ENCODE results near the gene SLC7A6.
A peak's percentile ranks its signal among the peaks of the same experiment; 100 is the strongest.

SLC7A6 gene

GRCh38 chr16:68299571-68300453 lies 35.5 kb downstream of the SLC7A6 start:
- Mint-ChIP-seq H3K4me1 (ENCODE audit: low read depth) (peaks cover 42% of the 10 kb centered on the region), H3K36me3 (ENCODE audit: low read depth) (peaks cover 98% of the 10 kb centered on the region), H3K27ac (no peak overlapping the region), H3K9me3 (no peaks in the 10 kb centered on the region), H3K4me3 (no peak overlapping the region), H3K27me3 (no peaks in the 10 kb centered on the region)
- intact Hi-C loops (cut with micrococcal nuclease): no loop called here

- Mint-ChIP-seq H3K4me1 (ENCODE audit: low read depth) (peaks cover 38% of the 10 kb centered on the region), H3K36me3 (ENCODE audit: low read depth) (peaks cover 98% of the 10 kb centered on the region), H3K27me3 (no peaks in the 10 kb centered on the region), H3K9me3 (no peaks in the 10 kb centered on the region), H3K4me3 (no peak overlapping the region), H3K27ac (peak overlapping the region; percentile 13)
- intact Hi-C loops (cut with micrococcal nuclease): no loop called here
Observed at GRCh38 chr16:68300734-68301459, 36.6 kb downstream of the SLC7A6 start.

- Mint-ChIP-seq H3K27me3 (no peaks in the 10 kb centered on the region), H3K9me3 (no peaks in the 10 kb centered on the region), H3K4me1 (ENCODE audit: low read depth) (peaks cover 22% of the 10 kb centered on the region), H3K27ac (no peak overlapping the region), H3K36me3 (ENCODE audit: low read depth) (peaks cover 89% of the 10 kb centered on the region), H3K4me3 (no peak overlapping the region)
- intact Hi-C loops (cut with micrococcal nuclease): no loop called here
Observed at GRCh38 chr16:68306633-68307032, 42.3 kb downstream of the SLC7A6 start.

GRCh38 chr16:68309799-68310198 lies 45.5 kb downstream of the SLC7A6 start:
- Mint-ChIP-seq H3K27me3 (no peaks in the 10 kb centered on the region), H3K4me1 (ENCODE audit: low read depth) (peaks cover 30% of the 10 kb centered on the region), H3K27ac (peak overlapping the region; percentile 95), H3K9me3 (no peaks in the 10 kb centered on the region), H3K36me3 (ENCODE audit: low read depth) (peaks cover 71% of the 10 kb centered on the region), H3K4me3 (peak overlapping the region; percentile 92)
- intact Hi-C loops (cut with micrococcal nuclease): loop anchor here (1.0 to 5.0 kb wide), 3 partner anchors 44 to 62 kb away; partner anchors contain the start of gene PLA2G15

GRCh38 chr16:68310437-68310773 lies 46.1 kb downstream of the SLC7A6 start:
- Mint-ChIP-seq H3K4me1 (ENCODE audit: low read depth) (peaks cover 30% of the 10 kb centered on the region), H3K4me3 (peak overlapping the region; percentile 92), H3K9me3 (no peaks in the 10 kb centered on the region), H3K27ac (peak overlapping the region; percentile 95), H3K36me3 (ENCODE audit: low read depth) (peaks cover 71% of the 10 kb centered on the region), H3K27me3 (no peaks in the 10 kb centered on the region)
- intact Hi-C loops (cut with micrococcal nuclease): loop anchor here (1.0 to 5.0 kb wide), 3 partner anchors 45 to 63 kb away; partner anchors contain the start of gene PLA2G15

- Mint-ChIP-seq H3K27ac (peak within 1 kb of the TSS; percentile 95), H3K27me3 (no peaks in the 10 kb centered on the region), H3K36me3 (ENCODE audit: low read depth) (peaks cover 71% of the 10 kb centered on the region), H3K4me3 (peak within 1 kb of the TSS; percentile 92), H3K4me1 (ENCODE audit: low read depth) (peaks cover 30% of the 10 kb centered on the region), H3K9me3 (no peaks in the 10 kb centered on the region)
- intact Hi-C loops (cut with micrococcal nuclease): loop anchor here (1.0 to 5.0 kb wide), 3 partner anchors 46 to 64 kb away; partner anchors contain the start of gene PLA2G15
Observed at GRCh38 chr16:68310774-68311511, 46.6 kb downstream of the SLC7A6 start, which contains the start of the genes PRMT7 and SLC7A6OS. TSS of gene PRMT7 (plus strand) at chr16:68311019. CDS start at chr16:68315980, 4,961 bp downstream. TSS of gene SLC7A6OS (minus strand) at chr16:68310946. CDS start at chr16:68310926, 20 bp downstream.

- no peaks in the 10 kb centered on the region for H3K27me3 Mint-ChIP-seq
- intact Hi-C loops (cut with micrococcal nuclease): loop anchor here (5.0 kb wide), 1 partner anchor 66 kb away; the partner anchor contains the start of gene PLA2G15
- peaks cover 30% of the 10 kb centered on the region for H3K4me1 Mint-ChIP-seq (ENCODE audit: low read depth)
- H3K9me3 Mint-ChIP-seq: no peaks in the 10 kb centered on the region
- H3K36me3 Mint-ChIP-seq (ENCODE audit: low read depth): peaks cover 69% of the 10 kb centered on the region
- no peak overlapping the region for H3K4me3 Mint-ChIP-seq
- no peak overlapping the region for H3K27ac Mint-ChIP-seq
Observed at GRCh38 chr16:68313116-68313515, 48.8 kb downstream of the SLC7A6 start.

- Mint-ChIP-seq H3K36me3 (ENCODE audit: low read depth) (peaks cover 88% of the 10 kb centered on the region), H3K27ac (peak overlapping the region; percentile 1), H3K4me3 (no peak overlapping the region), H3K9me3 (no peaks in the 10 kb centered on the region), H3K4me1 (ENCODE audit: low read depth) (peaks cover 7% of the 10 kb centered on the region), H3K27me3 (no peaks in the 10 kb centered on the region)
- intact Hi-C loops (cut with micrococcal nuclease): no loop called here
Observed at GRCh38 chr16:68319185-68319908, 55.0 kb downstream of the SLC7A6 start.

- H3K36me3 Mint-ChIP-seq (ENCODE audit: low read depth): peaks cover 68% of the 10 kb centered on the region
- intact Hi-C loops (cut with micrococcal nuclease): no loop called here
- H3K27me3 Mint-ChIP-seq: no peaks in the 10 kb centered on the region
Observed at GRCh38 chr16:68324336-68324735, 60.0 kb downstream of the SLC7A6 start.

GRCh38 chr16:68324780-68325357 lies 60.5 kb downstream of the SLC7A6 start:
- H3K36me3 Mint-ChIP-seq (ENCODE audit: low read depth): peaks cover 64% of the 10 kb centered on the region
- H3K9me3 Mint-ChIP-seq: no peaks in the 10 kb centered on the region
- H3K4me3 Mint-ChIP-seq: no peak overlapping the region
- H3K4me1 Mint-ChIP-seq (ENCODE audit: low read depth): no peaks in the 10 kb centered on the region
- H3K27me3 Mint-ChIP-seq: no peaks in the 10 kb centered on the region
- intact Hi-C loops (cut with micrococcal nuclease): no loop called here
- no peak overlapping the region for H3K27ac Mint-ChIP-seq

More at GRCh38 chr16:68324336-68324735, 60.0 kb downstream of the SLC7A6 start:
- Mint-ChIP-seq H3K9me3 (no peaks in the 10 kb centered on the region), H3K4me3 (no peak overlapping the region), H3K4me1 (ENCODE audit: low read depth) (no peaks in the 10 kb centered on the region), H3K27ac (no peak overlapping the region)

- no peaks in the 10 kb centered on the region for H3K27me3 Mint-ChIP-seq
- H3K4me1 Mint-ChIP-seq (ENCODE audit: low read depth): peaks cover 20% of the 10 kb centered on the region
- no peaks in the 10 kb centered on the region for H3K9me3 Mint-ChIP-seq
- H3K27ac Mint-ChIP-seq: no peak overlapping the region
- intact Hi-C loops (cut with micrococcal nuclease): loop anchor here (1.0 kb wide), 2 partner anchors 67 to 88 kb away; no protein-coding TSS in a partner anchor
- H3K36me3 Mint-ChIP-seq (ENCODE audit: low read depth): peaks cover 38% of the 10 kb centered on the region
- H3K4me3 Mint-ChIP-seq: no peak overlapping the region
Observed at GRCh38 chr16:68328151-68328859, 64.0 kb downstream of the SLC7A6 start.

- Mint-ChIP-seq H3K36me3 (ENCODE audit: low read depth) (peaks cover 35% of the 10 kb centered on the region), H3K27ac (no peak overlapping the region), H3K4me3 (no peak overlapping the region), H3K4me1 (ENCODE audit: low read depth) (peaks cover 20% of the 10 kb centered on the region), H3K9me3 (no peaks in the 10 kb centered on the region), H3K27me3 (no peaks in the 10 kb centered on the region)
- intact Hi-C loops (cut with micrococcal nuclease): loop anchor here (1.0 kb wide), 2 partner anchors 68 to 89 kb away; no protein-coding TSS in a partner anchor
Observed at GRCh38 chr16:68328860-68329390, 64.6 kb downstream of the SLC7A6 start.

Data from dendritic cell treated with granulocyte-macrophage colony-stimulating factor and Interleukin-4, amounts not matched to agents 40 ng/mL and 50 ng/mL, for 4 days (primary cell).